ENCODE data around the gene MLLT3.

The MLLT3 gene

GRCh38 chr9:20563917-20564316, 58.4 kb downstream of the MLLT3 start:
- Histone ChIP-seq H3K36me3 (ENCODE audit: control insufficient read depth in 2 of 2, insufficient read depth in 2 of 2, low read length in 2 of 2) (no peaks in the 10 kb centered on the region), H3K27me3 (ENCODE audit: control insufficient read depth in 2 of 2, insufficient read depth in 2 of 2, low read length in 2 of 2) (no peaks in the 10 kb centered on the region), H3K9ac (ENCODE audit: low read depth in 1 of 2, low read length in 2 of 2) (no peak overlapping the region), H3K4me3 (ENCODE audit: low read length in 2 of 2) (no peak overlapping the region), H3K27ac (ENCODE audit: low read depth in 2 of 2, low read length in 2 of 2) (no peak overlapping the region), H3K4me1 (ENCODE audit: control insufficient read depth in 2 of 2, insufficient read depth in 2 of 2, low read length in 2 of 2) (peaks cover 9 to 20% of the 10 kb centered on the region in 2 donors), H3K9me3 (ENCODE audit: control insufficient read depth in 2 of 2, low read length in 2 of 2) (no peaks in the 10 kb centered on the region)

- Histone ChIP-seq H3K27ac (ENCODE audit: low read depth in 2 of 2, low read length in 2 of 2) (no peak overlapping the region), H3K9ac (ENCODE audit: low read depth in 1 of 2, low read length in 2 of 2) (no peak overlapping the region), H3K4me3 (ENCODE audit: low read length in 2 of 2) (no peak overlapping the region), H3K4me1 (ENCODE audit: control insufficient read depth in 2 of 2, insufficient read depth in 2 of 2, low read length in 2 of 2) (peaks cover 20 to 32% of the 10 kb centered on the region in 2 donors), H3K27me3 (ENCODE audit: control insufficient read depth in 2 of 2, insufficient read depth in 2 of 2, low read length in 2 of 2) (no peaks in the 10 kb centered on the region), H3K9me3 (ENCODE audit: control insufficient read depth in 2 of 2, low read length in 2 of 2) (no peaks in the 10 kb centered on the region), H3K36me3 (ENCODE audit: control insufficient read depth in 2 of 2, insufficient read depth in 2 of 2, low read length in 2 of 2) (no peaks in the 10 kb centered on the region)
Measured at GRCh38 chr9:20562051-20562450, 60.2 kb downstream of the MLLT3 start.

- no peaks in the 10 kb centered on the region for H3K9me3 ChIP-seq (ENCODE audit: control insufficient read depth in 2 of 2, low read length in 2 of 2)
- H3K9ac ChIP-seq (ENCODE audit: low read depth in 1 of 2, low read length in 2 of 2) = no peak overlapping the region
- no peak overlapping the region for H3K27ac ChIP-seq (ENCODE audit: low read depth in 2 of 2, low read length in 2 of 2)
- H3K27me3 ChIP-seq (ENCODE audit: control insufficient read depth in 2 of 2, insufficient read depth in 2 of 2, low read length in 2 of 2) = no peaks in the 10 kb centered on the region
- H3K4me3 ChIP-seq (ENCODE audit: low read length in 2 of 2) = no peak overlapping the region
- H3K4me1 ChIP-seq (ENCODE audit: control insufficient read depth in 2 of 2, insufficient read depth in 2 of 2, low read length in 2 of 2) = peaks cover 20 to 32% of the 10 kb centered on the region in 2 donors
- no peaks in the 10 kb centered on the region for H3K36me3 ChIP-seq (ENCODE audit: control insufficient read depth in 2 of 2, insufficient read depth in 2 of 2, low read length in 2 of 2)
Measured at GRCh38 chr9:20561531-20561930, 60.8 kb downstream of the MLLT3 start.

- Histone ChIP-seq H3K4me3 (ENCODE audit: low read length in 2 of 2) (no peak overlapping the region), H3K4me1 (ENCODE audit: control insufficient read depth in 2 of 2, insufficient read depth in 2 of 2, low read length in 2 of 2) (peaks cover 20 to 32% of the 10 kb centered on the region in 2 donors), H3K9ac (ENCODE audit: low read depth in 1 of 2, low read length in 2 of 2) (no peak overlapping the region), H3K36me3 (ENCODE audit: control insufficient read depth in 2 of 2, insufficient read depth in 2 of 2, low read length in 2 of 2) (no peaks in the 10 kb centered on the region), H3K27ac (ENCODE audit: low read depth in 2 of 2, low read length in 2 of 2) (no peak overlapping the region), H3K27me3 (ENCODE audit: control insufficient read depth in 2 of 2, insufficient read depth in 2 of 2, low read length in 2 of 2) (no peaks in the 10 kb centered on the region), H3K9me3 (ENCODE audit: control insufficient read depth in 2 of 2, low read length in 2 of 2) (no peaks in the 10 kb centered on the region)
Measured at GRCh38 chr9:20559231-20559890, 62.9 kb downstream of the MLLT3 start.

- Histone ChIP-seq H3K4me1 (ENCODE audit: control insufficient read depth in 2 of 2, insufficient read depth in 2 of 2, low read length in 2 of 2) (peaks cover 20 to 38% of the 10 kb centered on the region in 2 donors), H3K27ac (ENCODE audit: low read depth in 2 of 2, low read length in 2 of 2) (peak overlapping the region; percentile 24 to 46)
Measured at GRCh38 chr9:20558566-20559016, 63.7 kb downstream of the MLLT3 start.

GRCh38 chr9:20557890-20558565, 64.3 kb downstream of the MLLT3 start:
- Histone ChIP-seq H3K9ac (ENCODE audit: low read depth in 1 of 2, low read length in 2 of 2) (peak overlapping the region in 1 of 2 donors; percentile 26), H3K27me3 (ENCODE audit: control insufficient read depth in 2 of 2, insufficient read depth in 2 of 2, low read length in 2 of 2) (no peaks in the 10 kb centered on the region), H3K9me3 (ENCODE audit: control insufficient read depth in 2 of 2, low read length in 2 of 2) (no peaks in the 10 kb centered on the region), H3K4me3 (ENCODE audit: low read length in 2 of 2) (no peak overlapping the region), H3K36me3 (ENCODE audit: control insufficient read depth in 2 of 2, insufficient read depth in 2 of 2, low read length in 2 of 2) (no peaks in the 10 kb centered on the region), H3K27ac (ENCODE audit: low read depth in 2 of 2, low read length in 2 of 2) (peak overlapping the region; percentile 24 to 46), H3K4me1 (ENCODE audit: control insufficient read depth in 2 of 2, insufficient read depth in 2 of 2, low read length in 2 of 2) (peaks cover 23 to 39% of the 10 kb centered on the region in 2 donors)

More at GRCh38 chr9:20558566-20559016, 63.7 kb downstream of the MLLT3 start:
- no peaks in the 10 kb centered on the region for H3K9me3 ChIP-seq (ENCODE audit: control insufficient read depth in 2 of 2, low read length in 2 of 2)
- no peaks in the 10 kb centered on the region for H3K27me3 ChIP-seq (ENCODE audit: control insufficient read depth in 2 of 2, insufficient read depth in 2 of 2, low read length in 2 of 2)
- H3K9ac ChIP-seq (ENCODE audit: low read depth in 1 of 2, low read length in 2 of 2) = no peak overlapping the region
- H3K36me3 ChIP-seq (ENCODE audit: control insufficient read depth in 2 of 2, insufficient read depth in 2 of 2, low read length in 2 of 2) = no peaks in the 10 kb centered on the region
- no peak overlapping the region for H3K4me3 ChIP-seq (ENCODE audit: low read length in 2 of 2)

- Histone ChIP-seq H3K27ac (ENCODE audit: low read depth in 2 of 2, low read length in 2 of 2) (no peak overlapping the region), H3K36me3 (ENCODE audit: control insufficient read depth in 2 of 2, insufficient read depth in 2 of 2, low read length in 2 of 2) (no peaks in the 10 kb centered on the region), H3K4me1 (ENCODE audit: control insufficient read depth in 2 of 2, insufficient read depth in 2 of 2, low read length in 2 of 2) (peaks cover 20 to 37% of the 10 kb centered on the region in 2 donors)
Measured at GRCh38 chr9:20557285-20557684, 65.0 kb downstream of the MLLT3 start.

GRCh38 chr9:20553558-20554149, 68.6 kb downstream of the MLLT3 start:
- Histone ChIP-seq H3K9me3 (ENCODE audit: control insufficient read depth in 2 of 2, low read length in 2 of 2) (no peaks in the 10 kb centered on the region), H3K27me3 (ENCODE audit: control insufficient read depth in 2 of 2, insufficient read depth in 2 of 2, low read length in 2 of 2) (no peaks in the 10 kb centered on the region), H3K9ac (ENCODE audit: low read depth in 1 of 2, low read length in 2 of 2) (peak overlapping the region in 1 of 2 donors; percentile 19), H3K4me3 (ENCODE audit: low read length in 2 of 2) (no peak overlapping the region), H3K4me1 (ENCODE audit: control insufficient read depth in 2 of 2, insufficient read depth in 2 of 2, low read length in 2 of 2) (peaks cover 15 to 37% of the 10 kb centered on the region in 2 donors), H3K27ac (ENCODE audit: low read depth in 2 of 2, low read length in 2 of 2) (peak overlapping the region in 1 of 2 donors; percentile 67), H3K36me3 (ENCODE audit: control insufficient read depth in 2 of 2, insufficient read depth in 2 of 2, low read length in 2 of 2) (no peaks in the 10 kb centered on the region)

More at GRCh38 chr9:20557285-20557684, 65.0 kb downstream of the MLLT3 start:
- Histone ChIP-seq H3K9ac (ENCODE audit: low read depth in 1 of 2, low read length in 2 of 2) (no peak overlapping the region), H3K27me3 (ENCODE audit: control insufficient read depth in 2 of 2, insufficient read depth in 2 of 2, low read length in 2 of 2) (no peaks in the 10 kb centered on the region), H3K4me3 (ENCODE audit: low read length in 2 of 2) (no peak overlapping the region), H3K9me3 (ENCODE audit: control insufficient read depth in 2 of 2, low read length in 2 of 2) (no peaks in the 10 kb centered on the region)

GRCh38 chr9:20552874-20553557, 69.3 kb downstream of the MLLT3 start:
- H3K9me3 ChIP-seq (ENCODE audit: control insufficient read depth in 2 of 2, low read length in 2 of 2) = no peaks in the 10 kb centered on the region
- no peaks in the 10 kb centered on the region for H3K36me3 ChIP-seq (ENCODE audit: control insufficient read depth in 2 of 2, insufficient read depth in 2 of 2, low read length in 2 of 2)
- peak overlapping the region in 1 of 2 donors; percentile 86 for H3K27ac ChIP-seq (ENCODE audit: low read depth in 2 of 2, low read length in 2 of 2)
- peak overlapping the region in 1 of 2 donors; percentile 19 for H3K9ac ChIP-seq (ENCODE audit: low read depth in 1 of 2, low read length in 2 of 2)
- no peaks in the 10 kb centered on the region for H3K27me3 ChIP-seq (ENCODE audit: control insufficient read depth in 2 of 2, insufficient read depth in 2 of 2, low read length in 2 of 2)
- H3K4me1 ChIP-seq (ENCODE audit: control insufficient read depth in 2 of 2, insufficient read depth in 2 of 2, low read length in 2 of 2) = peaks cover 10 to 31% of the 10 kb centered on the region in 2 donors
- no peak overlapping the region for H3K4me3 ChIP-seq (ENCODE audit: low read length in 2 of 2)

Data from mucosa of rectum (tissue), 2 donors.